Measurements from ENCODE around the gene SPAG16. TPM values are rescaled to one million over a fixed set of nuclear protein-coding genes. Genes with fewer than 3 reads are reported as not detected.

SPAG16 gene
- total and polyA plus RNA-seq, 2 of the 13 experiments (the other 11 are each of a cell fraction or from before 2014, with no cell fraction given): 9.6 to 26.5 TPM

- TF ChIP-seq ZNF773 (CRISPR knock-in tag; IDR thresholded peaks at IDR 0.05; ENCODE audit: borderline replicate concordance): no peak
- no peak for TF ChIP-seq ESRRA (CRISPR knock-in tag; IDR thresholded peaks at IDR 0.05; ENCODE audit: low read depth)
- TF ChIP-seq ZHX2 (IDR thresholded peaks at IDR 0.05; ENCODE audit: low read depth): no peak
- TF ChIP-seq ZHX2 (CRISPR knock-in tag; IDR thresholded peaks at IDR 0.05; ENCODE audit: borderline replicate concordance): 0 out of 2 replicates have a peak, but pooled peaks have one; percentile 28
- TF ChIP-seq MAFG (CRISPR knock-in tag; IDR thresholded peaks at IDR 0.05): no peak
- peak; percentile 78; the same call in 1 of the 2 replicates for TF ChIP-seq ZNF256 (CRISPR knock-in tag; conservative IDR thresholded peaks at IDR 0.05)
- TF ChIP-seq ZNF501 (CRISPR knock-in tag; IDR thresholded peaks at IDR 0.05): peak; percentile 100
- TF ChIP-seq SRSF9 (IDR thresholded peaks at IDR 0.05; ENCODE audit: borderline replicate concordance, insufficient read depth, low read depth, low read length, poor library complexity, severe bottlenecking): no peak
- peak; percentile 85 for TF ChIP-seq GATAD2A (CRISPR knock-in tag; IDR thresholded peaks at IDR 0.05)
- TF ChIP-seq MTA3 (CRISPR knock-in tag; IDR thresholded peaks at IDR 0.05): no peak
- TF ChIP-seq KDM2A (CRISPR knock-in tag; IDR thresholded peaks at IDR 0.05; ENCODE audit: borderline replicate concordance, low read depth): peak; percentile 98
- peak; percentile 53; the same call in 1 of the 2 replicates for TF ChIP-seq ZNF12 (CRISPR knock-in tag; IDR thresholded peaks at IDR 0.05)
- no peak for TF ChIP-seq FOXA1 (IDR thresholded peaks at IDR 0.05)
- peak; percentile 45; the same call in 1 of the 2 replicates for TF ChIP-seq FOXA1 (CRISPR knock-in tag; IDR thresholded peaks at IDR 0.05)
- TF ChIP-seq ZNF800 (CRISPR knock-in tag; IDR thresholded peaks at IDR 0.05): 0 out of 2 replicates have a peak, but pooled peaks have one; percentile 16
- TF ChIP-seq SRF (IDR thresholded peaks at IDR 0.05; ENCODE audit: low read depth, low read length): peak; percentile 49; the same call in 1 of the 2 replicates
- TF ChIP-seq ZBTB4 (CRISPR knock-in tag; IDR thresholded peaks at IDR 0.05; ENCODE audit: borderline replicate concordance): peak; percentile 86; the same call in 1 of the 2 replicates
- peak; percentile 54 for TF ChIP-seq ZNF263 (CRISPR knock-in tag; IDR thresholded peaks at IDR 0.05)
These were observed at the start of gene SPAG16 (continued) for GRCh38 chr2:213284105-213285090.
